CD4-positive, alpha-beta T cell (primary cell): Measurements from ENCODE around the gene B9D1. TPM values are rescaled to one million over a fixed set of nuclear protein-coding genes. Genes with fewer than 3 reads are reported as not detected.

Experiments
- ATAC-seq: fragments of 200-7000 bp; cut with Tn5 transposase; one replicate; pipeline ENCODE4 v1.10.0; 2022; ENCODE audit warnings: mild to moderate bottlenecking; ENCODE audit not compliant: poor library complexity
- CTCF ChIA-PET: fragments of 350-600 bp; sonication (Branson Sonifier 250); formaldehyde crosslinking; loops from one replicate; lab custom pipeline; 2021; ENCODE audit warnings: antibody characterized with exemption, inconsistent platforms; lab: Charles Lee
- POLR2A ChIA-PET: fragments of 350-600 bp; sonication (Branson Sonifier 250); formaldehyde crosslinking; loops from one replicate; lab custom pipeline; 2021; ENCODE audit warnings: antibody characterized with exemption, inconsistent platforms; lab: Charles Lee
- DNase-seq, 14 experiments: peaks; one replicate each; pipeline ENCODE4 v3.0.0-alpha.2; 2013 to 2020; ENCODE audit warnings: mixed read lengths in 2 of 14
- H3K27ac ChIP-seq, 2 donors: one replicate each; pipeline versions ENCODE4 v1.5.1 to v1.7.0; 2013; ENCODE audit warnings: low read length in 2 of 2, low read depth in 1 of 2, mild to moderate bottlenecking in 1 of 2
- H3K27me3 ChIP-seq, 2 experiments: 1 replicate in 1 of 2; 2 replicates in 1 of 2; pipeline versions ENCODE4 v1.6.1 to v1.7.0; 2013; ENCODE audit warnings: low read length in 2 of 2, control low read depth in 1 of 2, mild to moderate bottlenecking in 1 of 2, moderate library complexity in 1 of 2; ENCODE audit not compliant: insufficient read depth in 2 of 2, control insufficient read depth in 1 of 2
- H3K36me3 ChIP-seq: one replicate; pipeline ENCODE4 v1.6.1; 2013; ENCODE audit warnings: low read length, control low read depth; ENCODE audit not compliant: insufficient read depth
- H3K4me1 ChIP-seq: one replicate; pipeline ENCODE4 v1.6.1; 2013; ENCODE audit warnings: low read length, control low read depth; ENCODE audit not compliant: insufficient read depth
- H3K4me3 ChIP-seq: one replicate; pipeline ENCODE4 v1.5.1; 2013; ENCODE audit warnings: mild to moderate bottlenecking, low read length, moderate library complexity
- H3K9me3 ChIP-seq, 2 experiments: 1 replicate in 1 of 2; 2 replicates in 1 of 2; pipeline versions ENCODE4 v1.6.1 to v1.7.0; 2013; ENCODE audit warnings: low read length in 2 of 2, mild to moderate bottlenecking in 2 of 2, control low read depth in 1 of 2, moderate library complexity in 1 of 2; ENCODE audit not compliant: control insufficient read depth in 1 of 2, insufficient read depth in 1 of 2
- H3K27ac Mint-ChIP-seq: one replicate; pipeline ENCODE4 v1.8.0; 2020; ENCODE audit warnings: mixed read lengths
- H3K27me3 Mint-ChIP-seq: one replicate; pipeline ENCODE4 v1.8.0; 2021; ENCODE audit warnings: mixed read lengths
- H3K36me3 Mint-ChIP-seq: one replicate; pipeline ENCODE4 v1.8.0; 2021; ENCODE audit warnings: low read depth, mixed read lengths
- H3K4me1 Mint-ChIP-seq: one replicate; pipeline ENCODE4 v1.8.0; 2021; ENCODE audit warnings: low read depth, mixed read lengths
- H3K4me3 Mint-ChIP-seq: one replicate; pipeline ENCODE4 v1.8.0; 2020; ENCODE audit warnings: mild to moderate bottlenecking, mixed read lengths
- H3K9me3 Mint-ChIP-seq: one replicate; pipeline ENCODE4 v1.8.0; 2020; ENCODE audit warnings: mixed read lengths
- intact Hi-C, 2 experiments: fragments of 100-400 bp; cut with DNase I in 1 of 2; cut with micrococcal nuclease in 1 of 2; formaldehyde crosslinking; loops; one replicate each; pipeline versions ENCODE4 v1.15.1 to v1.9.0; 2023 to 2025; cut with DNase I, micrococcal nuclease
- total RNA-seq, 174 experiments: library from RNA in 2 of 174; stranded (reverse) in 2 of 174; gene quantifications; one replicate each; pipeline ENCODE4 v1.2.3 and lab custom pipeline; 2021 to 2026
- TF ChIP-seq, protein P1 (sequence below): fragments of 200-600 bp; IDR thresholded peaks from one replicate; pipeline ENCODE4 v1.8.0; 2022; ENCODE audit warnings: antibody characterized with exemption, mild to moderate bottlenecking

Gene B9D1
- total RNA-seq, 2 experiments from 2014 or later, result 0.66 to 0.73 TPM

DNA sequence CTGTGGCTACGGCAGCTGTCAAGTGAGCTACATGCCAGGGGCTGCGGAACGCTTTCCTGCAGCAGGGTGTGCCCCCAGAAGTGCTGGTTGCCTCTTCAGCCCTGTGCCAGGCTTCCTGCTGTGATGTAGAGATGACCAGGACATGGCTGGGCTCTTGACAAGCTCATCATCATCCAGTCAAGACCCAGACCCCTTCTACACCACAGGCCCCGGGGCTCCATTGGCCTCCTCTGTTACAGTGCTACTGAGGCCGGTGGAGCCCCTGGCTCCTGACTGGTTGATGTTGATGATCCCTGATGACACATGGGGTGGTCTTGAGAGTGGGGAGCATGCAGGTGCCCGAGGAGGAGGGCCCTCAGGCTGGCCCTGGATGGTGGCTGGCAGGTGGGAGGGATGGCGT is 50.1 kb downstream of the B9D1 start:
- Mint-ChIP-seq H3K9me3 (no peaks in the 10 kb centered on the region), H3K36me3 (peaks cover 4% of the 10 kb centered on the region), H3K4me3 (no peak overlapping the region), H3K27ac (no peak overlapping the region), H3K4me1 (peaks cover 4% of the 10 kb centered on the region), H3K27me3 (peaks cover 35% of the 10 kb centered on the region)
- Histone ChIP-seq H3K36me3 (no peaks in the 10 kb centered on the region), H3K27me3 (peaks cover 16 to 30% of the 10 kb centered on the region in 2 experiments), H3K27ac (no peak overlapping the region), H3K9me3 (no peaks in the 10 kb centered on the region), H3K4me1 (no peaks in the 10 kb centered on the region), H3K4me3 (no peak overlapping the region)
- DNase-seq (no peak), ATAC-seq (no peak)
- ChIA-PET POLR2A (no interaction called here), CTCF (no interaction called here)
- TF ChIP-seq, protein P1, sequence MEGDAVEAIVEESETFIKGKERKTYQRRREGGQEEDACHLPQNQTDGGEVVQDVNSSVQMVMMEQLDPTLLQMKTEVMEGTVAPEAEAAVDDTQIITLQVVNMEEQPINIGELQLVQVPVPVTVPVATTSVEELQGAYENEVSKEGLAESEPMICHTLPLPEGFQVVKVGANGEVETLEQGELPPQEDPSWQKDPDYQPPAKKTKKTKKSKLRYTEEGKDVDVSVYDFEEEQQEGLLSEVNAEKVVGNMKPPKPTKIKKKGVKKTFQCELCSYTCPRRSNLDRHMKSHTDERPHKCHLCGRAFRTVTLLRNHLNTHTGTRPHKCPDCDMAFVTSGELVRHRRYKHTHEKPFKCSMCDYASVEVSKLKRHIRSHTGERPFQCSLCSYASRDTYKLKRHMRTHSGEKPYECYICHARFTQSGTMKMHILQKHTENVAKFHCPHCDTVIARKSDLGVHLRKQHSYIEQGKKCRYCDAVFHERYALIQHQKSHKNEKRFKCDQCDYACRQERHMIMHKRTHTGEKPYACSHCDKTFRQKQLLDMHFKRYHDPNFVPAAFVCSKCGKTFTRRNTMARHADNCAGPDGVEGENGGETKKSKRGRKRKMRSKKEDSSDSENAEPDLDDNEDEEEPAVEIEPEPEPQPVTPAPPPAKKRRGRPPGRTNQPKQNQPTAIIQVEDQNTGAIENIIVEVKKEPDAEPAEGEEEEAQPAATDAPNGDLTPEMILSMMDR, result no peak
- intact Hi-C loops, result no loop called here

DNA sequence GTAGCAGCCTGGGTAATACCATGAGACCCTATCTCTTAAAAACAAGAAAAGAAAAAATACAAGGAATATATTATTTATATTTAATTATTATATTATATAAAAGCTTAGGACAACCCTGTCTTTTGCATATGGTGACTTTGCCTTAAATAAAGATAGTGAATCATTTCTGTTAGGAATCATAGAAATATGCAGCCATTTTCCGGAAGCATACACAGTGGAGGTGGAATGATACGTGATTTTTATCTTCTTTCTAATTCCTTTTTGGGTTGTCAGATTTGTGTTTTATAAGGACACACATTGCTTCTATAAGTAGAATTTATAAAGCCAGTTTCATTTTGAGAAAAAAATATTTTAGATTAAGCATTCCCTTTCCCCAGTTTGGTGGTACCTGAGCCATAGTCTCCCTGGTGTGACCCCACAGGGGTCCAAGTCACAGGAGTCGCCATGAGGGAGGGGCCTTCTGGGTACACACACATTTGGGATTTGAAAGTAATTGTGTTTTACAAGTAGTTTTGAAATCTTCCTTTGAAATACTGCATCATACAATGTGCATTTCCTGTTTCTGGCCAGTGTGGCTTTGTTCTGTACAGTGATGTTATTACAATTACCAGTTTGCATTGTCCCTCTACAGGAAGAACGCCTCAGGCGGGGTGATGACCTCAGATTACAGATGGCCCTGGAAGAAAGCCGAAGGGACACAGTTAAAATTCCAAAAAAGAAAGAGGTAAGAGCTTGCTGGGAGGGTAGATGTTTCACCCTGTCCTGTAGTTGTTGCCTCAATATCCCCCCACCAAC is 50.9 kb downstream of the B9D1 start:
- H3K9me3 ChIP-seq, result no peaks in the 10 kb centered on the region
- peaks cover 18 to 31% of the 10 kb centered on the region in 2 experiments for H3K27me3 ChIP-seq
- ChIA-PET CTCF (no interaction called here), POLR2A (no interaction called here)
- TF ChIP-seq, protein P1, result no peak
- no peaks in the 10 kb centered on the region for H3K36me3 ChIP-seq
- H3K4me3 Mint-ChIP-seq, result no peak overlapping the region
- H3K4me3 ChIP-seq, result no peak overlapping the region
- no peak for ATAC-seq
- H3K4me1 Mint-ChIP-seq, result peaks cover 9% of the 10 kb centered on the region
- intact Hi-C loops, result no loop called here
- peak in 1 of 14 experiments; percentile 23 for DNase-seq
- H3K4me1 ChIP-seq, result peaks cover 3% of the 10 kb centered on the region
- H3K27me3 Mint-ChIP-seq, result peaks cover 39% of the 10 kb centered on the region
- H3K27ac Mint-ChIP-seq, result no peak overlapping the region
- no peaks in the 10 kb centered on the region for H3K9me3 Mint-ChIP-seq
- no peak overlapping the region for H3K27ac ChIP-seq
- H3K36me3 Mint-ChIP-seq, result peaks cover 4% of the 10 kb centered on the region

DNA sequence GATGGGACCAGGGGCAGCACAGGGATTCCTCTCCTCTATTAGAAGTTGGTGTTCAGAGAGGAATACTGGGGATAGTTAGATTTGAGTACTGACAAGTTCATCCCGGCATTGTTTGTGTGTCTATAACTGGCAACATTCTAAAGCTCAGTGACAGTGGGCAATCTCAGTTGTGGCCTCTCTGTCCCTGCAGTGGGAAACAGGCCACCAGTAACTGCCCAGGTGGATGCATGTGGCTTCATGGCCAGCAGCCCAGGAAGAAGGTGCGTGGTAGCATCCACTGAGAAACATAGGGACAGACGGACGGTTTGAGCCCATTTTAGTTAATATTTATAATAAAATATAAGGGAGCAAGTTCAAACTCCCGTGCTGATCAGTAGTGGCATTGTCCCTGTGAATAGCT is 51.5 kb downstream of the B9D1 start:
- Histone ChIP-seq H3K27ac (no peak overlapping the region), H3K4me3 (no peak overlapping the region), H3K4me1 (peaks cover 9% of the 10 kb centered on the region), H3K36me3 (no peaks in the 10 kb centered on the region), H3K9me3 (no peaks in the 10 kb centered on the region), H3K27me3 (peaks cover 18 to 31% of the 10 kb centered on the region in 2 experiments)
- peaks cover 15% of the 10 kb centered on the region for H3K4me1 Mint-ChIP-seq
- H3K9me3 Mint-ChIP-seq, result no peaks in the 10 kb centered on the region
- intact Hi-C loops, result no loop called here
- TF ChIP-seq, protein P1, result no peak
- DNase-seq (no peak), ATAC-seq (no peak)
- peaks cover 4% of the 10 kb centered on the region for H3K36me3 Mint-ChIP-seq
- peaks cover 45% of the 10 kb centered on the region for H3K27me3 Mint-ChIP-seq
- no peak overlapping the region for H3K27ac Mint-ChIP-seq
- CTCF ChIA-PET, result no interaction called here
- H3K4me3 Mint-ChIP-seq, result no peak overlapping the region
- POLR2A ChIA-PET, result no interaction called here
